Measurements from ENCODE around the gene SLC9B1. TPM values are rescaled to one million over a fixed set of nuclear protein-coding genes. Genes with fewer than 3 reads are reported as not detected.

SLC9B1 gene
- total and polyA plus RNA-seq, 2 of the 13 experiments (the other 11 are each of a cell fraction or from before 2014, with no cell fraction given) = 0.17 to 0.20 TPM

DNA sequence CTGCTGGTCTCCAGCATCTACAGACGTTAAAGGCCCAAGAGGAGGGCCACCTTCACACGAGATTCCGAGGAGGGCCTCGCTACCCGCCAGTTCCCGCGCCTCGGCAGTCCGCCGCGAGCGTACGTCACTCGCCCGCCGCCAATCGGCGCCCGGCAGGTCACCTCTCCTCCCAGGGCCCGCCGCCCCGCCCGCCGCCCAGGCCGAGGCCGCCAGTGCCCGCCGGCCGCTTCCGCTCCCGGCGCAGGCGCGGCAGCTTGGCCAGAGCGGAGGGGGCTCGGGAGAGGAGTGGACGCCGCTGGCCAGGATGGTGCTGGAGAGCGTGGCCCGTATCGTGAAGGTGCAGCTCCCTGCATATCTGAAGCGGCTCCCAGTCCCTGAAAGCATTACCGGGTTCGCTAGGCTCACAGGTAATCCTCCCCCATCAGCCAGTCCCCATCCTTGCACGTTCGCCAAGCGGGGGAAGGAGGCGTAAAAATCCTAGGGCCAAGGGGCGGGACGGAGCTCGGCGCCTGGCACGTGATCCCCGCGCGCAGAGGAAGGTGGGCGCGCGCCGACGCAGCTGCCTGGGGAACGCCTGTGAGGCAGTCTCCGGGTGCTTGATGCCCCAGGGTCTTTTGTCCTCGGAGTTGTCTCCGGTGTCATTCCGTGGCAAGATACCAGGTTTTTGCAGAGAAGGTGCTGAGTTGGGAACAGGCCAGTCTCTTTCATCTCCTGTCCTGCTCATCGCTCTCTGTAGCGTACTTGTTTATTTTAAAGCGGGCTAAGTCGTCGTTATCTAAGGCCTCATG, 150.5 kb downstream of the SLC9B1 start, which contains the start of gene CISD2 (continued):
- TF ChIP-seq THAP9 (CRISPR knock-in tag; IDR thresholded peaks at IDR 0.05; ENCODE audit: borderline replicate concordance) (peak; percentile 73; the same call in 1 of the 2 replicates), JUNB (CRISPR knock-in tag; IDR thresholded peaks at IDR 0.05; ENCODE audit: borderline replicate concordance) (peak; percentile 80; the same call in 1 of the 2 replicates), ZNF251 (CRISPR knock-in tag; IDR thresholded peaks at IDR 0.05) (0 out of 2 replicates have a peak, but pooled peaks have one; percentile 97), ELF4 (CRISPR knock-in tag; IDR thresholded peaks at IDR 0.05; ENCODE audit: borderline replicate concordance) (no peak), SETDB1 (CRISPR knock-in tag; IDR thresholded peaks at IDR 0.05; ENCODE audit: borderline replicate concordance) (no peak), POLR2AphosphoS5 (IDR thresholded peaks at IDR 0.05; ENCODE audit: low read depth, low read length) (peak; percentile 95), ZNF816 (CRISPR knock-in tag; IDR thresholded peaks at IDR 0.05; ENCODE audit: borderline replicate concordance) (0 out of 2 replicates have a peak, but pooled peaks have one; percentile 44), KDM1A (CRISPR knock-in tag; IDR thresholded peaks at IDR 0.05) (peak; percentile 24; the same call in 1 of the 2 replicates), ZMYM4 (CRISPR knock-in tag; IDR thresholded peaks at IDR 0.05) (peak; percentile 95), ZSCAN30 (CRISPR knock-in tag; IDR thresholded peaks at IDR 0.05) (no peak), ZNF441 (CRISPR knock-in tag; IDR thresholded peaks at IDR 0.05; ENCODE audit: borderline replicate concordance) (peak; percentile 62), FOXC1 (CRISPR knock-in tag; IDR thresholded peaks at IDR 0.05; ENCODE audit: borderline replicate concordance) (peak; percentile 99), FUBP1 (CRISPR knock-in tag; IDR thresholded peaks at IDR 0.05; ENCODE audit: borderline replicate concordance) (no peak), ZNF713 (CRISPR knock-in tag; IDR thresholded peaks at IDR 0.05) (no peak), ZXDC (CRISPR knock-in tag; IDR thresholded peaks at IDR 0.05) (0 out of 2 replicates have a peak, but pooled peaks have one; percentile 65), KLF13 (CRISPR knock-in tag; IDR thresholded peaks at IDR 0.05) (peak; percentile 75; the same call in 1 of the 2 replicates), TFDP1 (CRISPR knock-in tag; IDR thresholded peaks at IDR 0.05; ENCODE audit: borderline replicate concordance) (peak; percentile 92)
- TF ChIP-seq, protein P1, sequence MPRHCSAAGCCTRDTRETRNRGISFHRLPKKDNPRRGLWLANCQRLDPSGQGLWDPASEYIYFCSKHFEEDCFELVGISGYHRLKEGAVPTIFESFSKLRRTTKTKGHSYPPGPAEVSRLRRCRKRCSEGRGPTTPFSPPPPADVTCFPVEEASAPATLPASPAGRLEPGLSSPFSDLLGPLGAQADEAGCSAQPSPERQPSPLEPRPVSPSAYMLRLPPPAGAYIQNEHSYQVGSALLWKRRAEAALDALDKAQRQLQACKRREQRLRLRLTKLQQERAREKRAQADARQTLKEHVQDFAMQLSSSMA (CRISPR knock-in tag; IDR thresholded peaks at IDR 0.05) = peak; percentile 87; the same call in 1 of the 2 replicates
